Measurements from ENCODE around the gene STEAP1.
"Not testable (repeated sequence)": the region's sequence is repeated elsewhere in the genome, so short reads cannot be mapped to it uniquely, and the experiment has no call there.

Gene STEAP1

DNA sequence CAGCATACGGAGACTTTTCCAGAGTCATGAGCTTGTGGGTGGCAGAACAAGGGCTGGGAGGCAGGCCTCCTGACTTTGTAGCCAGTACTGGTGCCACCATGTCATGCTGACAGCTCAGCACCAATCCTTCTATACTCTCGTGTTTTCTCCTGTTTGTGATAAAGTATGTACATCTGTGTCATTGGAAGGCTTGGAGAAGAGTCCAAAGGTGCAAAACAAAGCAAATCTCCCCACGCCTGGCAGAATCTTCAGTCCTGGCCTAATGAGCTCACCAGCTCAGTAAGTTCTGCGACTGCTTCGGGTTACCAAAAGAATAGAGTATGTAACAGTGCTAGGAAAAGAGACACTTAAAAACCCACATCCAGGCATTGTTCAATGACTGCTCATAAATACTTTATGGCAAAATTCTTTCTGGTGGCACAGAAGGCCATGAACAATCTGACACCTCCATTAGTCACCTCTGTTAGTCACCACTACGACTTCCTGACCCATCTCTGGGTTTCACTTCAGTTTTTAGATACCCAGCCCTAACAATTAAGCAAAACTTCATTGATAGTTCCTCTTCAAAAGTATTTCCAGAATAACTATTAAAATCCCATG lies 24.5 kb downstream of the STEAP1 start:
- H3K4me3 ChIP-seq (ENCODE audit: low read length) = no peak overlapping the region
- no peak for TF ChIP-seq CTCF (IDR thresholded peaks at IDR 0.05; ENCODE audit: insufficient read depth, low read depth, low read length, missing control alignments)
- DNase-seq (ENCODE audit: low read depth) = peak; percentile 88

DNA sequence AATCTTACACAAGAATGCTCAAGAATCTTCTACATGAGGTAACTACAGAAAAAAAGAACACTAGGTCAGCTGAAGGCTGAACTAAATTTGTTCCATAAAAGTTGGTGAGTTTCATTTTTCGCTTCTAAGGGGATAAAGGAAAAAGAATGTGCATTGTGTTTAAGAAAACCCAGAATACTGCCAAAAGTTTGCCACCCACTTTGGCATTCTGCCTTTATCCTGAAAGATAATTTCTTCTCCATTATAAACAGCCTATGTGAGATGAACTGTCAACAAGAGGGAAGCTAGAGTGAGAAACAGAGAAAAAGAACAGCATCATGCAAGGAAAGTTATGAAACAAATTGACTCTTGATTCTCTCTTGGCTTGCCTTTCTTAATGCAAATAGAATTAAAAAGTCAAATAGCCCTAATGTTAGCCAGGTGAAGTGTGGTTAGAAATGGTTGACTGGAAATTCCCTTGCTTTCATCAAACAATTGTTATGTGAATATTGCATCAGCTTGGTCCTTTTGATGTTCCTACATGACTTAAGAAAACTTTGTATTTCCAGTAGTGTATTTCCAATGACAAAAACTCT lies 25.8 kb downstream of the STEAP1 start:
- TF ChIP-seq CTCF (IDR thresholded peaks at IDR 0.05; ENCODE audit: insufficient read depth, low read depth, low read length, missing control alignments) = no peak
- peak; percentile 71 for DNase-seq (ENCODE audit: low read depth)
- no peak overlapping the region for H3K4me3 ChIP-seq (ENCODE audit: low read length)

DNA sequence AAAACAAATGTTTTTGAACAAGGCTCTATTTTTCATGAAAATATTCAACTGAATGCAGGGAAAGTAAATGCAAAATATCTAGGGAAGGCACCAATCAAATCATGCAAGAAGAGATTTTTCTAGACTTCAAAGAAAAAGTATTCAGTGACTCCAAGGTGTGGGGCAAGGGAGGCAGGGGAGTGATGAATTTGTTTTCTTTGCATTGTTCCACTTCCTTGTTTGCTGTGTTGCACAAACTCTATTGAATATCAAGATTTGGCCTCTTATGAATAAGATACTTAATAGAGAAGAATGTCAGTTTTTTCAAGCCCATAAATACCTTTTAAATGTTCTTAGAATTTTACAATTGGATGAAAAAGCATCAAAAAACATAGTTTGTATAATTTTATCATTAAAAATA lies 26.4 kb downstream of the STEAP1 start:
- TF ChIP-seq CTCF (IDR thresholded peaks at IDR 0.05; ENCODE audit: insufficient read depth, low read depth, low read length, missing control alignments) = no peak
- no peak overlapping the region for H3K4me3 ChIP-seq (ENCODE audit: low read length)
- DNase-seq (ENCODE audit: low read depth) = peak; percentile 64

- DNase-seq (ENCODE audit: low read depth) = peak; percentile 64
- H3K4me3 ChIP-seq (ENCODE audit: low read length) = no peak overlapping the region
- TF ChIP-seq CTCF (IDR thresholded peaks at IDR 0.05; ENCODE audit: insufficient read depth, low read depth, low read length, missing control alignments) = no peak
Measured at GRCh38 chr7:90181485-90181884, 27.2 kb downstream of the STEAP1 start.

DNA sequence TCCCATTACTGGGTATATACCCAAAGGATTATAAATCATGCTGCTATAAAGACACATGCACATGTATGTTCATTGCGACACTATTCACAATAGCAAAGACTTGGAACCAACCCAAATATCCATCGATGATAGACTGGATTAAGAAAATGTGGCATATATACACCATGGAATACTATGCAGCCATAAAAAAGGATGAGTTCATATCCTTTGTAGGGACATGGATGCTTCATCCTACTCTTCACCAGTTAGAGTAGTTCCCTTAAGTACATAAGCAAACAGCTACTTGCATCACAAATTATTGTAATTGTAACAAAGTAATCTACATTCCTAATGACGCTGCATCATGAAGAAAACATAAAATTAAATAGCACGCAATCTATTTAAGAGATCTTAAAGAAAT lies 32.0 kb downstream of the STEAP1 start:
- not testable (repeated sequence) for DNase-seq (ENCODE audit: low read depth); H3K4me3 ChIP-seq (ENCODE audit: low read length)

- H3K4me3 ChIP-seq (ENCODE audit: low read length) = no peak overlapping the region
- TF ChIP-seq CTCF (IDR thresholded peaks at IDR 0.05; ENCODE audit: insufficient read depth, low read depth, low read length, missing control alignments) = no peak
- DNase-seq (ENCODE audit: low read depth) = no peak
Measured at GRCh38 chr7:90187507-90188050, 33.3 kb downstream of the STEAP1 start.

DNA sequence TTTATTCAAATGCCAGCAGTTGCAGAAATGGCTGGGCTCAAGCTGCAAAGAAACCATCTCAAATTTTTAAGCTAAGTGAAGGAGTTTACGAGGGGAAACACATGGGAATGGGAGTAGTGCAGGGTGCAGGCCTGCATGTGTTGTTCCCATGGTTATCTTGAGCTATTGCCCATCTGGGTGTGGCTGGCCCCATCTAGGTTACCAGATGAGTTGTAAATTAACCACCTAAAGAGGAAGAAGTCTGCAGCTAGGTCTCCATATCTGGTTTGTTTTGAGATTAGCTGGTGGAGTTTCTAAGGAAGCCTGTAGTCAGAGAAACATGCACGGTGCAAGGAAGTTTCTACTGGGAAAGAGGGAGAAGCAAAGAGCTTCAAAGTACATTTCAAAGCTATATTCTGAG lies 34.0 kb downstream of the STEAP1 start:
- no peak for TF ChIP-seq CTCF (IDR thresholded peaks at IDR 0.05; ENCODE audit: insufficient read depth, low read depth, low read length, missing control alignments)
- no peak for DNase-seq (ENCODE audit: low read depth)
- no peak overlapping the region for H3K4me3 ChIP-seq (ENCODE audit: low read length)

All from epithelial cell of esophagus (primary cell).